Subcutaneous preadipocyte (primary cell): Measurements from ENCODE around the gene FHAD1. TPM values are rescaled to one million over a fixed set of nuclear protein-coding genes. Genes with fewer than 3 reads are reported as not detected.

Experiments used
- total RNA-seq: library from RNA; depleted of rRNA; stranded (reverse); fragments of >200 nt; gene quantifications from 2 replicates; pipeline ENCODE4 v1.2.3, GENCODE V29; 2012

The FHAD1 gene
- total RNA-seq: 0.73 and 0.78 TPM in 2 replicates

DNA sequence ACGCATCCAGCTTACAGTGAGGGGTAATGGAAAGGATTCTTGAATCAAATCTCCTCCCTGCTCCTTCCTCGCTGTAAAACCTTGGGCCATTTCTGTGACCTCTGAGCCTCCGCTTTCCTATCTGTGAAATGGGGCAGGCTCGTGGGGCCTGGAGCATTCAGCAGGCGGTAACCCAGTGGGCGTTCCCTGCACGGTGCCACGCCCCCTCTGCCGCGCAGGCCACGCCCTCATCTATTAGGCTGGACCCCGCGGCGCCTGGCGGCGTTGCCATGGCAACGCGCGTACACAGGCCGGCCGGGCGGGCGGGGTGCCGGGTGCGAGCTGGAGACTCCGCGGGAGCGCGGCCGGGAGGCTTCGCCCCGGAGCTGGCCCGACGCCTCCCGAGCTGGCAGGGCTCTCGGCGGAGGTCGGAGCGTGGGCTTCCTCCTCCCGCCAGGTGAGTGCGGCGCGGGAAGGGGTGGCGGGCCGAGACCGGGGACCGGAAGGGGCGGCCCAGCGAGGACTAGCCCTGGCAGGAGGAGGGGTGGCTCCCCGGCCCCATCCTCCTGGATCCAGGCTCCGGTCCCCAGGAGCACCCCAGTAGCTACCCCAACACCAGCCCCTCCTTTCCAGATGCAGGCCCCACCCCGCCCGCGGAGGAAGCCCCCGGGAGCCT, at the start of gene FHAD1:
Gene FHAD1, plus strand, starts transcription at position 264 of the 655 bp plus-strand sequence. CDS start 4,562 bp downstream, outside the sequence.

DNA sequence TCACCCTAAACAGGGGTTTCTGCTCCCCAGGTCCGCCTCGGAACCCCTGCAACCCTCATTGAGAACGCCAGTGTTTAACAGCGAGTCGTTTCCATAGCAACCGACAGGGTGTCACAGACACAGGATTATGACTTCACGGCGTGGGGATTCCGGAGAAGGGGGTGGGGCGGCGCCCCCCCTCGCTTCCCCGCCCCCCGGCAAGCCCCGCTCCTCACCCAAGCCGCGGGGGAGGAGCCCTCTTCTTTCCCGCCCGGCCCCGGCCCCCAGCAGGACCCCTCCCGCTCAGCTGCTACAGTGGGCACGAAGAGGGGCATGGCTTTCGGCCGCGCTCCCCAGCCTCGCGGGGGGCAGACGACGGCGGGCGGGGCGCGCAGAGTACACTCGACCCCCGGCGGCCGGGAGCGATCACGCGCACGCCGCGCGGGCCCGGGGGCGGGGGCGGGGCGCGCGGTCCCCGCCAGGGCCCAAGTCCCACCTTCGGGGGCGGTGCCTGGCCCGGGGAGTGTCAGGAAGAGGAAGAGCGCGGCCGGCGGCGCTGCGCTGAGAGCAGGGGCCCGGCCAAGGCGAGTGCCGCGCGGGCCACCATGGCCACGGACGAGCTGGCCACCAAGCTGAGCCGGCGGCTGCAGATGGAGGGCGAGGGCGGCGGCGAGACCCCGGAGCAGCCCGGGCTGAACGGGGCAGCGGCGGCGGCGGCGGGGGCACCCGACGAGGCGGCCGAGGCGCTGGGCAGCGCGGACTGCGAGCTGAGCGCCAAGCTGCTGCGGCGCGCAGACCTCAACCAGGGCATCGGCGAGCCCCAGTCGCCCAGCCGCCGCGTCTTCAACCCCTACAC, 162.6 kb downstream of the FHAD1 start, which contains the start of gene EFHD2:
Gene EFHD2, plus strand, starts transcription at position 501 of the 835 bp plus-strand sequence. Its CDS starts 84 bp downstream, at position 585.

Other genes with a start within 250 kb of the FHAD1 start
- 1.5 and 2.5 TPM in 2 replicates for gene TMEM51, start 93.5 kb upstream of the FHAD1 start, total RNA-seq
- gene EFHD2, start 162.7 kb downstream of the FHAD1 start, total RNA-seq: 36.4 and 108 TPM in 2 replicates
- gene CTRC, start 191.2 kb downstream of the FHAD1 start, total RNA-seq: not detected in 2 replicates
- not detected in 2 replicates for gene CELA2A, start 209.5 kb downstream of the FHAD1 start, total RNA-seq
- not detected in 2 replicates for gene CELA2B, start 228.9 kb downstream of the FHAD1 start, total RNA-seq